ENCODE results near the gene APPL2.

Gene APPL2

GRCh38 chr12:105239304-105239703 lies 3.3 kb upstream of the APPL2 start:
- peaks cover 16 to 24% of the 10 kb centered on the region in 2 experiments for H3K4me1 ChIP-seq (ENCODE audit: control insufficient read depth in 1 of 2, insufficient read depth in 1 of 2, low read depth in 1 of 2, low read length in 1 of 2)
- H3K9me3 ChIP-seq, result no peaks in the 10 kb centered on the region
- no peak overlapping the region for H3K4me3 ChIP-seq (ENCODE audit: low read depth in 1 of 2, low read length in 1 of 2)
- H3K27me3 ChIP-seq, result no peaks in the 10 kb centered on the region
- H3K36me3 ChIP-seq, result no peaks in the 10 kb centered on the region
- no peak for TF ChIP-seq CTCF (IDR thresholded peaks at IDR 0.05)
- no peak overlapping the region for H3K27ac ChIP-seq

- Histone ChIP-seq H3K27ac (peak overlapping the region; percentile 4), H3K4me1 (ENCODE audit: control insufficient read depth in 1 of 2, insufficient read depth in 1 of 2, low read depth in 1 of 2, low read length in 1 of 2) (peaks cover 32 to 41% of the 10 kb centered on the region in 2 experiments), H3K36me3 (no peaks in the 10 kb centered on the region), H3K4me3 (ENCODE audit: low read depth in 1 of 2, low read length in 1 of 2) (no peak overlapping the region), H3K27me3 (no peaks in the 10 kb centered on the region), H3K9me3 (no peaks in the 10 kb centered on the region)
- no peak for TF ChIP-seq CTCF (IDR thresholded peaks at IDR 0.05)
Observed at GRCh38 chr12:105237666-105238065, 1.7 kb upstream of the APPL2 start.

GRCh38 chr12:105235281-105235731 lies 668 bp downstream of the APPL2 start:
- Histone ChIP-seq H3K4me3 (ENCODE audit: low read depth in 1 of 2, low read length in 1 of 2) (peak overlapping the region; percentile 79 to 89), H3K4me1 (ENCODE audit: control insufficient read depth in 1 of 2, insufficient read depth in 1 of 2, low read depth in 1 of 2, low read length in 1 of 2) (peaks cover 47% of the 10 kb centered on the region in 2 experiments), H3K27me3 (no peaks in the 10 kb centered on the region), H3K9me3 (no peaks in the 10 kb centered on the region), H3K27ac (peak overlapping the region; percentile 99), H3K36me3 (peaks cover 13% of the 10 kb centered on the region)
- TF ChIP-seq CTCF (IDR thresholded peaks at IDR 0.05), result no peak

- Histone ChIP-seq H3K4me1 (ENCODE audit: control insufficient read depth in 1 of 2, insufficient read depth in 1 of 2, low read depth in 1 of 2, low read length in 1 of 2) (peaks cover 44 to 47% of the 10 kb centered on the region in 2 experiments), H3K4me3 (ENCODE audit: low read depth in 1 of 2, low read length in 1 of 2) (peak overlapping the region; percentile 79 to 89), H3K27ac (peak overlapping the region; percentile 99)
Observed at GRCh38 chr12:105234197-105234596, 1.8 kb downstream of the APPL2 start.

GRCh38 chr12:105233041-105233905 lies 2.7 kb downstream of the APPL2 start:
- Histone ChIP-seq H3K27ac (peak overlapping the region; percentile 10), H3K9me3 (no peaks in the 10 kb centered on the region), H3K27me3 (no peaks in the 10 kb centered on the region), H3K36me3 (peaks cover 28% of the 10 kb centered on the region), H3K4me3 (ENCODE audit: low read depth in 1 of 2, low read length in 1 of 2) (no peak overlapping the region), H3K4me1 (ENCODE audit: control insufficient read depth in 1 of 2, insufficient read depth in 1 of 2, low read depth in 1 of 2, low read length in 1 of 2) (peaks cover 44 to 47% of the 10 kb centered on the region in 2 experiments)
- TF ChIP-seq CTCF (IDR thresholded peaks at IDR 0.05), result no peak

More at GRCh38 chr12:105234197-105234596, 1.8 kb downstream of the APPL2 start:
- no peaks in the 10 kb centered on the region for H3K9me3 ChIP-seq
- H3K36me3 ChIP-seq, result peaks cover 19% of the 10 kb centered on the region
- no peak for TF ChIP-seq CTCF (IDR thresholded peaks at IDR 0.05)
- no peaks in the 10 kb centered on the region for H3K27me3 ChIP-seq
